Measurements from ENCODE around the gene PRKG1.

The PRKG1 gene

GRCh38 chr10:52248697-52249306 is 1174.5 kb downstream of the PRKG1 start:
- Histone ChIP-seq H3K27ac (ENCODE audit: low read length) (no peak overlapping the region), H3K36me3 (ENCODE audit: control insufficient read depth, insufficient read depth, low read length) (no peaks in the 10 kb centered on the region), H3K4me3 (ENCODE audit: low read length) (no peak overlapping the region), H3K4me1 (ENCODE audit: control insufficient read depth, insufficient read depth, low read length) (no peaks in the 10 kb centered on the region), H3K27me3 (ENCODE audit: control insufficient read depth, insufficient read depth, low read length) (no peaks in the 10 kb centered on the region), H3K9me3 (ENCODE audit: control insufficient read depth, insufficient read depth, low read length) (no peaks in the 10 kb centered on the region)
- DNase-seq (ENCODE audit: low read depth, low spot score): no peak
- WGBS (ENCODE audit: insufficient coverage, insufficient read length): 100% methylated on average over 2 of the region's 4 CpGs

- Histone ChIP-seq H3K27ac (ENCODE audit: low read length) (no peak overlapping the region), H3K9me3 (ENCODE audit: control insufficient read depth, insufficient read depth, low read length) (no peaks in the 10 kb centered on the region), H3K4me3 (ENCODE audit: low read length) (no peak overlapping the region), H3K4me1 (ENCODE audit: control insufficient read depth, insufficient read depth, low read length) (no peaks in the 10 kb centered on the region), H3K27me3 (ENCODE audit: control insufficient read depth, insufficient read depth, low read length) (no peaks in the 10 kb centered on the region), H3K36me3 (ENCODE audit: control insufficient read depth, insufficient read depth, low read length) (no peaks in the 10 kb centered on the region)
- WGBS (ENCODE audit: insufficient coverage, insufficient read length): no CpG with 5 or more reads among the region's 6 CpGs
- no peak for DNase-seq (ENCODE audit: low read depth, low spot score)
Measured at GRCh38 chr10:52249850-52250395, 1175.6 kb downstream of the PRKG1 start.

- Histone ChIP-seq H3K4me1 (ENCODE audit: control insufficient read depth, insufficient read depth, low read length) (no peaks in the 10 kb centered on the region), H3K4me3 (ENCODE audit: low read length) (no peak overlapping the region), H3K9me3 (ENCODE audit: control insufficient read depth, insufficient read depth, low read length) (no peaks in the 10 kb centered on the region), H3K27ac (ENCODE audit: low read length) (no peak overlapping the region), H3K27me3 (ENCODE audit: control insufficient read depth, insufficient read depth, low read length) (no peaks in the 10 kb centered on the region), H3K36me3 (ENCODE audit: control insufficient read depth, insufficient read depth, low read length) (no peaks in the 10 kb centered on the region)
- no peak for DNase-seq (ENCODE audit: low read depth, low spot score)
- WGBS (ENCODE audit: insufficient coverage, insufficient read length): no CpG with 5 or more reads among the region's 3 CpGs
Measured at GRCh38 chr10:52250510-52250909, 1176.2 kb downstream of the PRKG1 start.

- Histone ChIP-seq H3K9me3 (ENCODE audit: control insufficient read depth, insufficient read depth, low read length) (no peaks in the 10 kb centered on the region), H3K27ac (ENCODE audit: low read length) (no peak overlapping the region), H3K36me3 (ENCODE audit: control insufficient read depth, insufficient read depth, low read length) (no peaks in the 10 kb centered on the region), H3K4me3 (ENCODE audit: low read length) (no peak overlapping the region), H3K27me3 (ENCODE audit: control insufficient read depth, insufficient read depth, low read length) (no peaks in the 10 kb centered on the region), H3K4me1 (ENCODE audit: control insufficient read depth, insufficient read depth, low read length) (no peaks in the 10 kb centered on the region)
- no peak for DNase-seq (ENCODE audit: low read depth, low spot score)
- no CpG with 5 or more reads among the region's 3 CpGs for WGBS (ENCODE audit: insufficient coverage, insufficient read length)
Measured at GRCh38 chr10:52252307-52252706, 1178.0 kb downstream of the PRKG1 start.

- Histone ChIP-seq H3K27me3 (ENCODE audit: control insufficient read depth, insufficient read depth, low read length) (no peaks in the 10 kb centered on the region), H3K36me3 (ENCODE audit: control insufficient read depth, insufficient read depth, low read length) (no peaks in the 10 kb centered on the region), H3K4me1 (ENCODE audit: control insufficient read depth, insufficient read depth, low read length) (no peaks in the 10 kb centered on the region), H3K27ac (ENCODE audit: low read length) (no peak overlapping the region), H3K4me3 (ENCODE audit: low read length) (no peak overlapping the region), H3K9me3 (ENCODE audit: control insufficient read depth, insufficient read depth, low read length) (no peaks in the 10 kb centered on the region)
- DNase-seq (ENCODE audit: low read depth, low spot score): no peak
- no CpG with 5 or more reads among the region's 6 CpGs for WGBS (ENCODE audit: insufficient coverage, insufficient read length)
Measured at GRCh38 chr10:52256832-52257691, 1182.8 kb downstream of the PRKG1 start.

- Histone ChIP-seq H3K4me1 (ENCODE audit: control insufficient read depth, insufficient read depth, low read length) (no peaks in the 10 kb centered on the region), H3K4me3 (ENCODE audit: low read length) (no peak overlapping the region), H3K9me3 (ENCODE audit: control insufficient read depth, insufficient read depth, low read length) (no peaks in the 10 kb centered on the region), H3K27me3 (ENCODE audit: control insufficient read depth, insufficient read depth, low read length) (no peaks in the 10 kb centered on the region), H3K36me3 (ENCODE audit: control insufficient read depth, insufficient read depth, low read length) (no peaks in the 10 kb centered on the region), H3K27ac (ENCODE audit: low read length) (no peak overlapping the region)
- no peak for DNase-seq (ENCODE audit: low read depth, low spot score)
- no CpG with 5 or more reads among the region's 1 CpG for WGBS (ENCODE audit: insufficient coverage, insufficient read length)
Measured at GRCh38 chr10:52257692-52258075, 1183.4 kb downstream of the PRKG1 start.

- Histone ChIP-seq H3K4me1 (ENCODE audit: control insufficient read depth, insufficient read depth, low read length) (no peaks in the 10 kb centered on the region), H3K27me3 (ENCODE audit: control insufficient read depth, insufficient read depth, low read length) (no peaks in the 10 kb centered on the region), H3K27ac (ENCODE audit: low read length) (no peak overlapping the region), H3K9me3 (ENCODE audit: control insufficient read depth, insufficient read depth, low read length) (no peaks in the 10 kb centered on the region), H3K4me3 (ENCODE audit: low read length) (no peak overlapping the region), H3K36me3 (ENCODE audit: control insufficient read depth, insufficient read depth, low read length) (no peaks in the 10 kb centered on the region)
- no CpG with 5 or more reads among the region's 1 CpG for WGBS (ENCODE audit: insufficient coverage, insufficient read length)
- no peak for DNase-seq (ENCODE audit: low read depth, low spot score)
Measured at GRCh38 chr10:52258799-52259425, 1184.6 kb downstream of the PRKG1 start.

GRCh38 chr10:52259426-52259812 is 1185.1 kb downstream of the PRKG1 start:
- no peak for DNase-seq (ENCODE audit: low read depth, low spot score)
- H3K4me1 ChIP-seq (ENCODE audit: control insufficient read depth, insufficient read depth, low read length): no peaks in the 10 kb centered on the region
- no peak overlapping the region for H3K4me3 ChIP-seq (ENCODE audit: low read length)
- H3K27ac ChIP-seq (ENCODE audit: low read length): no peak overlapping the region
- no CpG with 5 or more reads among the region's 2 CpGs for WGBS (ENCODE audit: insufficient coverage, insufficient read length)
- no peaks in the 10 kb centered on the region for H3K9me3 ChIP-seq (ENCODE audit: control insufficient read depth, insufficient read depth, low read length)
- no peaks in the 10 kb centered on the region for H3K36me3 ChIP-seq (ENCODE audit: control insufficient read depth, insufficient read depth, low read length)
- H3K27me3 ChIP-seq (ENCODE audit: control insufficient read depth, insufficient read depth, low read length): no peaks in the 10 kb centered on the region

- H3K4me3 ChIP-seq (ENCODE audit: low read length): no peak overlapping the region
- no peaks in the 10 kb centered on the region for H3K36me3 ChIP-seq (ENCODE audit: control insufficient read depth, insufficient read depth, low read length)
- H3K9me3 ChIP-seq (ENCODE audit: control insufficient read depth, insufficient read depth, low read length): no peaks in the 10 kb centered on the region
- no CpG with 5 or more reads among the region's 1 CpG for WGBS (ENCODE audit: insufficient coverage, insufficient read length)
- H3K4me1 ChIP-seq (ENCODE audit: control insufficient read depth, insufficient read depth, low read length): no peaks in the 10 kb centered on the region
- no peak overlapping the region for H3K27ac ChIP-seq (ENCODE audit: low read length)
- no peaks in the 10 kb centered on the region for H3K27me3 ChIP-seq (ENCODE audit: control insufficient read depth, insufficient read depth, low read length)
- DNase-seq (ENCODE audit: low read depth, low spot score): no peak
Measured at GRCh38 chr10:52261362-52261761, 1187.1 kb downstream of the PRKG1 start.

- no peak for DNase-seq (ENCODE audit: low read depth, low spot score)
- Histone ChIP-seq H3K4me3 (ENCODE audit: low read length) (no peak overlapping the region), H3K27me3 (ENCODE audit: control insufficient read depth, insufficient read depth, low read length) (no peaks in the 10 kb centered on the region), H3K27ac (ENCODE audit: low read length) (no peak overlapping the region), H3K9me3 (ENCODE audit: control insufficient read depth, insufficient read depth, low read length) (no peaks in the 10 kb centered on the region), H3K4me1 (ENCODE audit: control insufficient read depth, insufficient read depth, low read length) (no peaks in the 10 kb centered on the region), H3K36me3 (ENCODE audit: control insufficient read depth, insufficient read depth, low read length) (no peaks in the 10 kb centered on the region)
- WGBS (ENCODE audit: insufficient coverage, insufficient read length): no CpG with 5 or more reads among the region's 3 CpGs
Measured at GRCh38 chr10:52265131-52265926, 1191.0 kb downstream of the PRKG1 start.
